ENCODE results near the gene RPL31.

RPL31 gene

DNA sequence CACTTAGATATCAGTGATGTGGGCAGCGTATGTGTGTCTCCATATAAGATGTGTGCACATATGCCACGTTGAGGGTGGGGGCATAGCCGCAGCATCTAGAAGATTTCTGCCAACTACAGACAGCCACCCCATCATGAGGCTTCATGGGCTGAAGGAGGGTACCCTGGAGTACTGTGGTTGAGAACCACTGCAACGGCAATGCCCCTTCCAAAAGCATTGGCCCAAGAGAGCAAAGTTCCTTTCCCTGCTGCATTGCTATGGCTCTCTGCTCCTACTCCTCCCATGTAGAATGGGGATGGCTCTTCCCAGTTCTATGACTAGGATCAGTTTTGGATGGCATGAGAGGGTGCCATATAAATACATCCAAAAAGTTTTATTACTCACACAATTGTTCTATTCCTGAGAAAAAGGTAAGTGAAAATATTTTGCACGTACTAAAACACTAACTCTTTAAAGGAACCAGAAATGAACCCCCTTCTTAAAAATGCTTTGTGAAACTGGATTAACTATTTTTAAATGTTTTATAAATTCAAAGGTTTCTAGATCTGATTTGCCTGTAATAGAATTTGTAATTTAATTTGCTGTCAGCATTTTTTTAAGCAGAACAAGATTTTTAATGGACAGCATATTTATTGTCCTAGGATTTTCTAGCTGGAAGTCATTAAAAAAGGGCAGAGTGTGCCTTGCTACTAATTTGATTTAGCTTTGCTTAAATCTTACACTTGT, 4.4 kb upstream of the RPL31 start:
- no peak for DNase-seq

DNA sequence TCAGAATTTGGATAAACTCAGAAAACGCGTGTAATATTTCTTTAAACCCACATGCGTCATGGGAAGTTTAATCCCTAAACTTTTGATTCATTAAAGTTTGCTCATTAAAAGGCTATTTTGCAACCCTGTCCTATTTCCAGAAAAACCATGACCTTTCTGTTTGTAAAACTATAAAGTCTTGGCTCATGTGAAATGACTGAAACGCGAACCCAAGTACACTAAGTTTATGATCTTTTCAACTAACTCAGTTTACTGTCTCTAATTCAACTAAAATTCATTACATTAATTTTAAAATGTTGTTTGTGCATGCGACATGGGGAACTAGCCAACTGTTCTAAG, 3.9 kb upstream of the RPL31 start:
- no peak for DNase-seq

DNA sequence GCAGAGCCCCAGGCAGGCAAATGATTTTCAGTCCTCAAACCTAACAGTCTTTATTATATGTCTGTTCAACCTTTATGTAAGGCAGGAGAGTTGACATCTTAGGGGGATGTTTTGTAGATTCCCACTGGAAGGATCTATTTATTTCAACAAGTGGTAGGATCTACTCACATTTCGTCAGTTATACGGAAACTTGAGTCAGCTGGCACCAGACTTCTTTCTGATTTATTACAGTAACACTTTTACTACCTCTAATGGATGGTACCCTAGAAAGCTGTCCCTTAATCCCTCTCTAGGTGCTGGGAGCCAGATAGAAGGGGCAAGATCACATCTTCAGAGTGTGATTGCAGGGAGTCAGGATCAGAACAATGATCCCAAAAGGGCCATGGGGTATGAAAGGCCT, 2.1 kb upstream of the RPL31 start:
- DNase-seq = no peak

DNA sequence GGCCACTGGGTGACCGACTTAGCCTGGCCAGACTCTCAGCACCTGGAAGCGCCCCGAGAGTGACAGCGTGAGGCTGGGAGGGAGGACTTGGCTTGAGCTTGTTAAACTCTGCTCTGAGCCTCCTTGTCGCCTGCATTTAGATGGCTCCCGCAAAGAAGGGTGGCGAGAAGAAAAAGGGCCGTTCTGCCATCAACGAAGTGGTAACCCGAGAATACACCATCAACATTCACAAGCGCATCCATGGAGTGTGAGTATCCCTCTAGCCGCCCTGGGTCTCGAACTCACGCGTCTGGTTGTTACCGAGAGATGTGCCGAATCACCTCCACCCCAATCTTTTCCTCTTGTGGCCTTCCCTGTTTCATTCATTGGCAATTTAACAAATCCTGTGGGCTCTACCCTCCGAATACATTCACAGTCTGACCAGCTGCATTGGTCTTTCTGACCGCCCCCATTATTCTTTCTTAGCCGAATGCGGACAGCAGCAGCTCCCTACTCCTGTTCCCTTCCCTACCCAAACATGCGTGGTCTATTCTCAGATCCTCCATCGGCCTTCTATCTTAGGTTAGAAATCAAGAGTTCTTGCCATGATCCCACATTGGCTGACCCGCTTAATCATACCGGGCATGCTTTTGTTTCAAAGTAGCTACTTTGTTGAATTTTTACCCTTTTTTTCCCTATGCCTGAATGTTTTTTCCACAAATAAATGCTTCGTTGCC, 631 bp downstream of the RPL31 start:
- DNase-seq = no peak

DNA sequence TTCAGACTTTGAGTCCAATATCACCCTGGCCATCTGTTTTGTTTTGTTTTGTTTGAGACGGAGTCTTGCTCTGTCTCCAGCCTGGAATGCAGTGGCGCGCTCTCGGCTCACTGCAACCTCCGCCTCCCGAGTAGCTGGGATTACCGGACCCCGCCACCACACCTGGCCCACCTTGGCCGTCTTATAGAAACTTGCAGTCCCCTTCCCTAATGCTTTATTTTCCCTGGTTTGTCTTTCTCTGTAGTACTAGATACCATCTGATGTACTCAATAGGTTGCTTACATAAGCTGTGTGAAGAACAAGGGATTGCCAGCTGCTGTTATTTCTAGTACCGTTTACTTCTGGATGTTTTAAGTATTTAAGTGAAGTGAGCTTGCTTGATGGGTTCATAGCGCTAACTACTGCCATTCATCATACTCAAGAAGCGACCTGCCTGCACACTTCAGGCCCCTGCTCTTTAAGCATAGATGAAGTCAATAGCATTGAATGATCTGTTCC, 1.2 kb downstream of the RPL31 start:
- no peak for DNase-seq

DNA sequence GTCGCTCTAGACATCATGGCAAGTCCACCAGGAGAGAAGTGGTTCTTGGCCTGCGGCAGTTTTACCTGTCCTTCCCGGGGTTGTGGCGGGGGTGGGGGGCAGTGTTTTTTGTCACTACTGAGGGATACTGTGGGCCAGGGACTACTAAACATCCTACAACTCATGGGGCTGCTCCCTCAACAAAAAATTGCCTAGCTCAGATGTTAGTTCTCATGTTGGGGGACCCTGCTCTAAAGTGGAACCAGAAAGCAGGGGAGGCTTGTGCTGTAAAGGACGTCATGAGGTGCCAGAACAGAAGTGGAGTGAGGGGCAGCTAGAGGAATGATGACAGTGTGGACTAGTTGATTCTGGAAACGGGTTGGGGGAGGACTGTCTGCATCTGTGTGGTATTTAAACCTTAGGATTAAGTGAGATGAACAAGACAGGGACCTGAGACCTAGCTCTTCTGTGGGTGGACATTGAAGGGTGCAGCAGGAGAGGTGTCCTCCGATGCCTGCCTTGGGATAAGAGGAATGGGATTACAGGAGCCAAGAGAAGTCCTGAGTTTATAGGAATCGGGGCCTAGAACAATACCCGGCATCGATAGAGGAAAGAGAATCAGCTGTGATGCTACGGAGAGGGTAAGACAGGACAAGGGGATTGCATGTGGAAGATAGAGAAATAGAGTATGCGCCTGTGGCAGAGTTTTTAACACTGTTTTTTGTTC, 2.7 kb downstream of the RPL31 start:
- DNase-seq = no peak

DNA sequence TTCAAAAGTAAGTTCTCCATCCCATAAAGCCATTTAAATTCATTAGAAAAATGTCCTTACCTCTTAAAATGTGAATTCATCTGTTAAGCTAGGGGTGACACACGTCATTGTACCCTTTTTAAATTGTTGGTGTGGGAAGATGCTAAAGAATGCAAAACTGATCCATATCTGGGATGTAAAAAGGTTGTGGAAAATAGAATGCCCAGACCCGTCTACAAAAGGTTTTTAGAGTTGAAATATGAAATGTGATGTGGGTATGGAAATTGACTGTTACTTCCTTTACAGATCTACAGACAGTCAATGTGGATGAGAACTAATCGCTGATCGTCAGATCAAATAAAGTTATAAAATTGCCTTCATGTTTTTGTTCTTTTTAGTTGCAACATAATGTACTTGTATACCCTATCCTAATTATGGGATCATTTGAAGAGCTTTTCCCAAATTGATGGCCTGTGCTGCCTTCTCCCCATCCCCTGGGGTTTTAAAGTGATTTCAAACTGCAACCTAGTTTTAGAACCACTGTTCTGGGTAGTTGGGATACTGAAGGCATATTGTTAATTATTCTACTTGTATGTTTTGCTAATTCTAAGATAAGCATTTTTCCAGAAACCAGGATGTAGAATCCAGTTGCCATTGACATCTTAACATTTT, 4.1 kb downstream of the RPL31 start:
- DNase-seq = no peak

DNA sequence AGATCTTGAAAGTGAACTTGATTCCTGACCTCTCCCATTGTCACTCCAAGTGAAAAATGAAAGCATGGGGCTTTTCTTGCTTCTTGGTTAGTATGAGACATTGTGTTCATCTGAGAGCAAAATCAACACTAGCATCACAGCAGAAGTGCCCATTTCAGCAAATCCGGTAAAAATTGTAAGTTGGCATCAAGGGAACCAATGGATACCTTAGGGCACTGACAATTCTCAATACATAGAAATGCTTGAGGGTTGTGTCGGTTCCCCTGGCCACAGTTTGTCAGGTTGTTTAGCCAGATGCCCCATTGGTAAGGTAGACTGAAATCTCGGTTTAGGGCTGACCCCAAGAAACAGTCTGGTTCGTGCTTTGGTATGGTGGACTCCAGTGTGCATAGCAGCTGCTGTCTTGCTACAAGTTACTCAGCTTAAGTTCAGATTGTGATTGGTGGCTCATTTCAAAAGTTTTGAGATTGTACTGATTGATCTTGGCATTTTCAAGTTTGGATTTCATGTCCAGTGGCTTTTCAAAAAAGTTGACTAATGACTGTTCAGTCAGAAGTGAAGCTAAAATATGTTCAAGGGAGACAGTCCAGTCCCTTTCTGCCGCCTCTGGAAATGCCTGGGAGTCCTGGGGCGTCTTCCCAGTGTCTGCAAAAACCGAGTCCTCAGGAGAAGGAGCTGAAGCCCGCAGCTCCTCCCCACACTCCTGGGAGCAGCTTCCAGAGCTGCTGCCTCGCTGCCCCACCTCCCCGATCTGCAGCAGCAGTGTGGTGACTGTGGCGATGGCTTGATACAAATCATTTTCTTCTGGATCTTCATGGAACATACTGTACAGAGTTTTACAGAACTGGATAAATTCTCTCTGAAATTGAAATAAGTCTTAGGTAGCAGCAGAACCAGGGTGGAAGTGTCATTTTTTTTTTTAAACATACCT, 5.6 kb downstream of the RPL31 start:
- DNase-seq = no peak

DNA sequence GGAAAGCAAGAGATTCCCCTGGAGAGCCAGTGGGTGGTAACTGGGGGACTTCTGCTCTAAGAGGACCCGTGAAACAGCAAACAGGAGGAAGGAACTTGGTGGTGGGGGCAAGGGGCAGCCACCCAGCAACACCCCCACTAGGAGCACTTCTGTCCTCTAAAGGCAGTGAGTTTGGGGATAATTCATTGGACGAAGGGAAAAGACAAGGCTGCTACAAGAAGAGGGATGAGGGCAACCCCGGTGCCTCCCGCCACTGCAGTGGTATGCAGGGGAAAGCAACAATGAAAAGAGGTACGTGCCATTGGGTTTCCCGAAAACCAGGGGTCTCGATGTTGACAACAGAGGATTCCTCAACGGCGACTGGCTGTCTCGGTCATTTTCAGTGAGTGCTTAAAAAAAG, 9.1 kb downstream of the RPL31 start:
- no peak for DNase-seq

DNA sequence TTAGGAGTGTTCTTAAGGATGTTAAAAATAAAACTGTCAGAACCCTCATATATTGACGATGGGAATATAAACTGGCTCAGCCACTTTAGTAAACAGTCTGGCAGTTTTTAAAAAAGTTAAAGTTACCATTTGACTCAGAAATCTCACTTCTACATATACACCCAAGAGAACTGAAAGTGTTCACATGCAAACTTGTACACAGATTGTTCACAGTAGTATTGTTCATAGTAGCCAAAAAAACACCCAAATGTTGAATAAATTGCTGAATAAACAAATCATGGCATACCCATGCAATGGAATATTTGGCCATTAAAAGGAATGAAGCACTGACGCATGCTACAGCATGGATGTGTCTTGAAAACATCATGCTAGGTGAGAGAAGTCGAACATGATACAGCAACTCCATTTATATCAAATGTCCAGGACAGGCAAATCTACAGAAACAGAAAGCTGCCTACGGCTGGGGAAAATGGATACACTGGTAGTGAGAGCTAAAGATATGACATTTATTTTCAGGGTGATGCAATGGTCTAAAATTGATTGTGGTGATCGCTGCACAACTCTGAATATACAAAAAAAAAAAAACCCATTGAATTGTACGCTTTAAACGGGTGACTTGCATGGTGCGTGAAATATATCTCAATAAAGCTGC, 10.1 kb downstream of the RPL31 start:
- DNase-seq = no peak

DNA sequence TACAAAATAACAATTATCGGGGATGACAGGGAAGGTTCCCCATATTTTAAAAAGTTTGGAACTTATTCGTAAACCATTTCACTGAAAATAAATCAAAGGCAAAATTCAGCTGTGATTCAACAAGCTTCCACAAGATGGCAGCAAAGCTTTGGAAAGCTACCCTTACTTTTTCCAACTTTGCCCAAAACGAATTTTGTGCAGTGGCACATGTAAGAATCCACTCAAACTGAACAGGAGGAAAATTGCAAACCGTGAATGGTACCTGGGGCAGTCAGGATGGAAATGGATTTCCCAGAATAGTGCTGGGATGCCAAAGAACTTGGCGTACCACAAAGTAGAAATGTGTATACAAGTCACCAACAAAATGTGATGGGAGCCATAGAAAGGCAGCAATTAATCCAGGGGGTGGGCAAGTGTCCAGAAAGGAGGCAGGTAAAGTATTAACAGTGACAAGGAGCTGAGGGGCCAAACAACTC, 10.7 kb downstream of the RPL31 start:
- DNase-seq = no peak

DNA sequence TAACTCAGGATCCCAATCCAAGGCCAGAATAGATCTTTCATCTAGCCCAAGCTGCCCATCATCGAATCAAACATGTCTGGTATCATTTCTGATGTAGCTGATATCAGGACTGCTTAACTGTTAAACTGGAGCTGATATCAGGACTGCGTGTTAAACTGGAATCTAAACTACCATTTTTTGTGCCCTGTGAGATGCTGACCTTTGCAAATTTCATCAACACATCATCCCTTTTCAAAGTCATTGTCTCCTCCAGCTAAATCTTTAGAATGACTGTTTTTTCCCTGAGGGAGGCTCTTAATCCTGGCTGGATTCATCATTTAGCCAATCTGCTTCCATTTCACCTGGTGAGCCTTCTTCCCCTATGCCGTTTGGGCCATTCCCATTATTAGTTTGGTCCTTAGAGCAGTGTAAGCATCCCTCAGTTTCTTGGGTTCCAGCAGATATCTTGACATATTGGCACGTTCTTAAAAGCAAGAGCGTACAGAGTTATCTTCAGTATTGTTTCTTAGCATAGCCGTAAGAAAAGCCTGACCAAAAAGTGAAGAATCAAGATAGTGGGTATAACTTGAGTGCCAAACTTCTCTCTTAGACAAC, 12.3 kb downstream of the RPL31 start:
- DNase-seq = no peak

DNA sequence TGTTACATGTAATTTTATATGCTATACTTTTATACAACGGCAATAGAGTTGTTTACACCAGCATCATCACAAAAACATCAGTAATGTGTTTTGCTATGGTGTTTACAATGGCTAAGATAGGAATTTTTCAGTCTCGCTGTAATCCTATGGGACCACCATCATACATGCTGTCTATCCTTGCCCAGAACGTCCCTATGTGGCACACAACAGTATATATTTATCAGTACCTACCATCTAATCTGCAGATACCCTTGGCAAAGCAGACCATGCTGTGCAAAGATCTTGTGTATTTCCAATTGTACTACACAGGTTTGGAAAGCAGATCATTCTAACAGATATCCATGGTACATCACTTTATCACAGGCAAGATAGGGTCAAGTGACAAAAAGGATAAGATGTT, 15.3 kb downstream of the RPL31 start:
- no peak for DNase-seq

DNA sequence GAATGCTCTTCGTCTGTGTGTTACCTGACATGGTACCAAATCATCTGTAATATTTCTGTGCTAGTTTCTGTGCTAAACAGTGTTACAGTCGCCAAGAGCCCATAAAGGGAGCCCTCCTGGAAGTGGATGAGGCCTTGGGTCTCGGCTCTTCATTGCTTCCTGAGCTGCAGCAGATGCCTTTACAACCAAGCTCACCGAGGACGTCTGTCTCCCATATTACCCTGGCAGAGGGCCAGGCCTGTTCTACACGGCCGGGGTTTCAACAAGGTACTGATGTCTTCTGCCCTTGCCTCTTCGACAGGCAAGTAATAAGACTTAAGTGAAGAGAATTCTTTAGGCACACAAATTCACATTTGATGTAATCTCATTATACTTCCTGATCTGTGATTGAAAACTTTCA, 16.8 kb downstream of the RPL31 start:
- no peak for DNase-seq

DNA sequence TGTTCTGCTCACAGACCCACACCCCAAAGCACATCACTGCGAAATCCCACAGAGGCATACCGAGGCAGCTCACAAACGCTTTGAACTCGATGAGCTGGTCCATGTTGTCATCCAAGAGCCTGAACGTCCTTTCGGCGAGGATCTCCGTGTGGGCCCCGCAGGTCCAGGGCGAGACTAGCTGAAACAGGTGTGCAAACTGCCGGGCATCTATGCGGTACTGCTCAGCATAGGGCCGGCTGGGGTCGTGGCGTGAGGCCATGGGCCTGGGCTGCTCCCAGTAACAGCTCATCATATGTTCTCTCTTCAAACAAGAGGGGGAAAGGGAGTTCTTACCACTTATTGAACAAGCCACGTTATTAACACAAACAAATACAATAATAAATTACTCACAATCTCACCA, 20.1 kb downstream of the RPL31 start:
- no peak for DNase-seq

DNA sequence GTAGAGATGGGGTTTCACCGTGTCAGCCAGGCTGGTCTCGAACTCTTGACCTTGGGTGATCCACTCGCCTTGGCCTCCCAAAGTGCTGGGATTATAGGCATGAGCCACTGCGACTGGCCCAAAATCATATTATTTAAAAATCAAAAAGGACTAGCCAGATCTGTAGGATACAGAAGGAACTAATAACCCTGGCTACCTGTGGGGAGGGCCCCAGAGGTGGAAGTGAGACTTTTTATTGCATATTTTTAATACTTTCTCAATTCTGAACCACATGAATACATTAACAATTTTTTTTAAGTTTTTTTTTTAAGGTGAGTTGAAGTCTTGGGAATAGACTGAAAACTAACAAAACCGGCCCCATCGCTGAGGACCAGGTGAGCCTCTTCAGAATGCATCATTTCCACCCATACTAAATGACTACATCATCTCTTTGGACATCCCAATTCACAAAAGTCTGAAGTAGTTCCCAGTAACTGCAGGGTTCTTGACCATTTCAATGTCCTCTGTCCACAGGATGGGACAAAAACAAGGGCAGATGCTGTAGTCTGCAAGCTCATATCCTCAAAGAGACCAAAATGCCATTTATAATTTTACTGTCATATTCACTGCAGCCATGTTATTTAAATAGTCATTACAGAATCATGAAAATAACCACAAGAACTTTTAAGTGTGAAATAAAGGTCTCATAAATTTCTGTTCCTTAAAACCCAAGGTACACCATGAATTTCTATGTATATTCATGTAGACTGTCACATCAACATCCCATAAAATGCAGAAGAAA, 21.4 kb downstream of the RPL31 start:
- DNase-seq = no peak

DNA sequence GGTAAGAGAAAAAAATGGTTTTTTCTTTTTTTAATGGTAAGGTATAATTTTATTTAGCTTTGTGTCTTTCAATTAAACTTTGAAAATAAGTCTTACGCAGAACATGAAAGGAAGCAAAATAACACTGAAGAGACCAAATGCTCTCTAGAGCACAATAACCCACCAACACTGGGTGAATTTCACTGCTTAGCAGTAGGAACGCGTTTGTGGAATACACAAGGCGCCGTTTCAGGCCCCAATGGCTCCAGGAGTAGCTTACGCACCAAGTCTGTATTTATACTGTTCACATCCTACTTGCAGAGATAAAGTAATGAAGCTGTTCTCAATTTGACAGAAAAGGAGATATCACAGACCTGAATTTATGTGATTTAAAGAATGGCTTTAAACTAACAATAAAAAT, 23.5 kb downstream of the RPL31 start:
- no peak for DNase-seq

DNA sequence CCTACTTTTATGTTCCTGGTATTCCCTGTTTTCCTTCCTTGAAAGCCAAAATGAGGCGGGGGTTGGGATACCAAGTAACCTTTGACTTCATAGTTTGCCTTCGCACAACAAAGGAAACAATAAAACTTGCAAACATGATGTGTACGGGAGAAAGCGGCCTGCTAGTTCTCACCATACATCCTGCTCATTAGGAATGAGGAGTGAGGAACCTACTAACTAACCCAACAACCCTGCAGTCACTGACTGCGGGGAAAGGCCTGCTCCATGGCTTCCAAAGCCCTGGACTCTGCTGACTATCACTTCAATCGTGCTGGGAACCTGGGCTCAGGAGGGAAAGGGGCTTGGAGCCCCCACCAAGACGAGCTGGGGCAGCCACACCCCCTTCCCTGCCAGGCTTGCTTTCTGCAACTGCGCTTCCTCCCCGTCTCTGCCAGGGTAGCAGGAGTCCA, 24.2 kb downstream of the RPL31 start:
- no peak for DNase-seq

DNA sequence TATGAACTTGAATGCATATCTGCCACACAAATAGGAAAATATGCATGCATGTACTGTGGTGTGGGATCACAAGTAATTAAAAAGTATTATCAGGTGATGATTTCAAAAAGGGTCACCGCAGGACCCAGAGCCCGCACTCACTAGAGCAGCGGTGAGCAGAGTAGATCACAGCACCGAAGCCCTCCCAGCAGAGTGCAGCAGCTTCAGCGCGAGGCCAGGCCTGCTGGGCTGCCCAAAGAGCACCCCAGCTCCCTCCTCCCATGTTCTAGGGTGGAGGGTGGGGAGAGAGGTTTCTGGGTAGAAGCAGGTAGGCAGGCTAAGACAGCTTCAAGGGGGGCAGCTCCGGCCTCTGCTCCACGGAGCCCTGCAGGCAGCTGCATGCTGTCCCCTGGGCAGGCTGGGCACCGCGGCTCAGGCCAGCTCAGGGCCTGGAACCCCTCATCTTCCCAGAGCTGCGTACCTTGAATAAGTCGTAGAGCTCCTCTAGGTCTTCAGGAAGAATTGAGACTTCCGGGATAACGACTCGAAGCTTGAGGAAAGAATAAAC, 24.9 kb downstream of the RPL31 start:
- no peak for DNase-seq

DNA sequence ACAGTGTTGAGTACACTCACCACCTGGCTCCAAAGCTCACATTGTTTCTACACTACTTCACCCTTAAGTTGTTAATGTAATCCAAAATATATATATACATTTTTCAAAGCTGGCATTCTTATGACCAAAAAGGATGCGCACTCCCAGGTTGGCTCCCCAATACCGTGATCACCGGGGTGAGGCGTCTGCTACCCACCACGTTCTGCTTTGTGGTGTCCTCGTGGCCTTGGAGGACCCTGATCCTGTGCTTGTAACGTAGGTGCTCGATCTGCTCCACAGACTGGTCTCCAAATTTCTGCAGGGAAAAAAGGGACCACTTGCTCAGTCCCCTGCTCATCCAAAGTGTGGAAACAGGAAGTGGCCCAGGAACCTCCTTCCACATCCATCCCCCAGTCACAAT, 25.8 kb downstream of the RPL31 start:
- DNase-seq = no peak
